ENCODE measurements around the gene ELAVL2.
"Not testable (repeated sequence)": the region's sequence is repeated elsewhere in the genome, so short reads cannot be mapped to it uniquely, and the experiment has no call there.

ELAVL2 gene

DNA sequence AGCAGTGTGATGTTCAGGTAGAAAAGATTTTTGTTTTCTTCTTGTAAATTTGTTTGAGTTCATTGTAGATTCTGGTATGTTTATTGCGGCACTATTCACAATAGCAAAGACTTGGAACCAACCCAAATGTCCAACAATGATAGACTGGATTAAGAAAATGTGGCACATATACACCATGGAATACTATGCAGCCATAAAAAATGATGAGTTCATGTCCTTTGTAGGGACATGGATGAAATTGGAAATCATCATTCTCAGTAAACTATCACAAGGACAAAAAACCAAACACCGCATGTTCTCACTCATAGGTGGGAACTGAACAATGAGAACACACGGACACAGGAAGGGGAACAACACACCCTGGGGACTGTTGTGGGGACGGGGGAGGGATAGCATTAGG lies 103.0 kb downstream of the ELAVL2 start:
- DNase-seq (ENCODE audit: low read depth in 2 of 2), result not testable (repeated sequence)

DNA sequence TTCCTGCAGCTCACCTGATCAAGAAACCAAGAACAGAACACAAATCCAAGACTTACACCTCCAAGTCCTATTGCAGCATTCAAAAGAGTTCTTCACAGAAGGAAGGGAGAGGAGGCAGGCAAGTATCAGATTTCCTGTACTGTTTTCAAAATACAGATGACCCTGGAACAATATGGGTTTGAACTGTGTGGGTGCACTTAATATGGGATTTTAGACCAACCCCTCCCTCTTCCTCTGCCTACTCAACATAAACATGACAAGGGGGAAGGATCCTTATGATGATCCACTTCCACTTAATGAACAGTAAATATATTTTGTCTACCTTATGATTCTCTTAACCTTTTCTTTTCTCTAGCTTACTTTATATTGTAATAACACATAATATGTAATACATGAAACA lies 104.6 kb downstream of the ELAVL2 start:
- DNase-seq (ENCODE audit: low read depth in 2 of 2), result no peak

DNA sequence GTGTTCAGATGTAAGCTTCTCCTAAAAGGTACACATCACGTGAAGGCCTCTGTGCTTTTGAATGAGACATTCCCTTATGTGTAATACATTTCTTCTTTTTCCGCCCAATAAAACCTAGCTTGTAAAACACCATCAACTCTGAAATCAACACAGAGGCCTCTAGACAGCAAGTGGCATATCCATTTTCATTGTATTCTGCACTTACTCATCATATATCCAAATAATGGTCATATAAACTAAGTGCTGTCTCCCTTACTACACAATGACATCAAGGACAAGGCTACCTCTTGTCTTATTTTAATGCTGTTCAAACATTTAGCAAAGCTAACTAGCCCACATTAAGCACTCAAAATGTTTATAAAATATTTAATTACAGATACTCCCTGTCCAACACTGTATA lies 108.5 kb downstream of the ELAVL2 start:
- no peak for DNase-seq (ENCODE audit: low read depth in 2 of 2)

DNA sequence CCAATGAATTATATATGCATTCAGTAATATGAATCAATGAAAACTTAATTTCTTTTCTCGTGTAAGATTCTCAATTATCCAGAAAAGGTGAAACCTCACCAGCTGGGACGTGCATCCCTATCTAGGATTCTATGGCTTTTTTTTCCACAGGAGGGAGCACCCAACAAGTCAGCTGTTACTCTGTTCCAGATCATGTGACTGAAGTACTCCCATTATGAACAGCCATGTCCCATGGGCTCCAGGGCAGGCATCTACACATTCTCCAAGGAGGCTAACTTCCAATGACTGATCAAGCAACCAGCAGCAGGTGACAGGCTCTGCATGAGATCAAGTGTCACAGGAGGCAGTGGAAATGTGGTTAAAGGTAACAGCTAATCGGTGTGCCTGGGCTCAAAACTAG lies 118.8 kb downstream of the ELAVL2 start:
- DNase-seq (ENCODE audit: low read depth in 2 of 2), result no peak

DNA sequence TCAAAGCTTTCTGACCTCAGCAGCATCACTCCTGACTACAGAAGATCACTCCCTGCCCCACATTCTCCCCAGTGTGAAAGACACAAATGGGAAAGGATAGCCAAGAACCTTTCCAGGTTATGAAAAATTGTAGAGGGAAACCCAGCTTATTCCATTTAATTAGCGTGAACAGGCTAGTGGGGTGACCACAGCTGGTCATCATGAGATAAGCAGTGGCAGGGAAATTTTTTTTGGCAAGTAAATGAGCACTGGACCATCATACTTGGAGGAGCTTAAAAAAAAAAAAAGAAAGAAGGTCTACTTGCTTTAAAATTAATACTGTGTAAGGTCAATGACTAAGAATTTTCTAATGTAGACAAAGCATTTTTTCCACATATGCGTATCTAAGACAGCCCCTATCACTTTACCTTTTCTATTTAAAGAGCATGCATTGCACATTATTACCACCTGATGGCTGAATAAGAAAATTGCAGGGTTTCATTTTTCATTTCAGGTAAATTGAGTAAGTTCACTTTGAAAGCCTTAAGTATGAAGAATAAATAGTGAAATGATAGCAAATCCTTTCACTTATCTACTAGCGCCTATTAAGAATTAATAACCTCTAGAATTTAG lies 123.6 kb downstream of the ELAVL2 start:
- no peak for DNase-seq (ENCODE audit: low read depth in 2 of 2)

DNA sequence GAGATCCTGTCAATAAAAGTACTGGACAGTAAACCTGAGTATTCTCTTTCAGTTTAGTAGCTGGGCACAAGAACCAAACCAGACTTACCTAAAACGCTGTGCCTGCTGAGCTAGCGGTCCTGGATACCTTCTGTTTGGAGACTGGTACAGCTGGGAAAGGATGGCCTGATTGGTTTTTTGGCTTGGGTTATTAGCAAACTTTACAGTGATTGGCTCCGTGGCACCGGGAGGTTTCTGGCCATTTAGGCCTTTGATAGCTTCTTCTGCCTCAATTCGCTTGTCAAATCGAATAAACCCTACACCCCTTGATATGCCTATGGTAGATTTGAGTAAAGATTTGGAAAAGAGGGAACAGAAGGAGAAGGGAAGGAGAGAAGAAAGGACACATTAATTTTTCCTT lies 124.7 kb downstream of the ELAVL2 start:
- no peak for DNase-seq (ENCODE audit: low read depth in 2 of 2)

DNA sequence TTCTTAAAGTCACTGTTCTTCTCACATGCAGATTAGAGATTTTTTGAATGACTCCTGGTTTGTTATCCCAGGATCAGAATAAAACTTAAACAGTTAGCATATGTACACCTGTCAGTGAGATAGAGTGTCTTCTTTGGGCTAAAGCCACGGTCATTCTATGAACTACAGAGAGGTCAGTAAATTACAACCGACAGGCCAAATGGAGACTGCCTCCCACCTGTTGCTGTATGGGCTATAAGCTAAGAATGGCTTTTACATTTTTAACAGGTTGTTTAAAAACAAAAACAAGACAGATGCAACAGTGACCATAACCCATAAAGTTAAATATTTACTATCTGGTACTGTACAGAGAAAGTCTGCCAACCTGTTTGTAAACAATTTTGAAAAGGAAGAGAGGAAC lies 125.7 kb downstream of the ELAVL2 start:
- DNase-seq (ENCODE audit: low read depth in 2 of 2), result no peak

DNA sequence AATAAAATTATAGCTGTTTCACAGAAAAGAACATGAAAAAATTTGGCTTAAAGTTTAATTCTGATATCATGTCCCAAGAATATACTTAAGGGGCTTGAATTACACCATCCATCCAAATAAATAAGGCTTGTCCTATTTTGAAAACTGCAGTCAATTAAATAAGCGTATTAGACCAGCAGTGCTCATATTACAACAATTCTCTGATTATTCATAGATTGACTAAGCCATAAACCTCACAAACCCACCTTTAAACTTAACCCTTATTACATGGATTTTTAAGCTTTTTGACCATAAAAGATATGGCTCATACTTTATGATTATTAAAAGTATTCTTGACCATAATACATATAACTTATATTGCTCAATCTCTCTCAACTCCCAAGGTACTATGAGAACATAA lies 127.9 kb downstream of the ELAVL2 start:
- DNase-seq (ENCODE audit: low read depth in 2 of 2), result no peak

DNA sequence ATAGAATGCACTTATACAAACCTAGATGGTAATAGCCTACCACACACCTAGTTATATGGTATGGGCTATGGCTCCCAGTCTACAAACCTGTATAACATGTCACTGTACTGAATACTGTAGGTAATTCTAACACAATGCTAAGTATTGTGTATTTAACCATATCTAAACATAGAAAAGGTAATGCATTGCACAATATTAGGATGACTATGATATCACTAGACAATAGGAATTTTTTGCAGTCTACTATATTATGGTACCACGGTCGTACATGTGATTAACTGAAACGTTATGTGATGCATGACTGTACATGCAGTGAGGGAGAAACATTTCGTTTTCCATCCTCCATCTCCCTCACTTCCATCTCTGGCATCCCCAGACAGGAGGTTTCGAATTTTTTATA lies 130.5 kb downstream of the ELAVL2 start:
- no peak for DNase-seq (ENCODE audit: low read depth in 2 of 2)

DNA sequence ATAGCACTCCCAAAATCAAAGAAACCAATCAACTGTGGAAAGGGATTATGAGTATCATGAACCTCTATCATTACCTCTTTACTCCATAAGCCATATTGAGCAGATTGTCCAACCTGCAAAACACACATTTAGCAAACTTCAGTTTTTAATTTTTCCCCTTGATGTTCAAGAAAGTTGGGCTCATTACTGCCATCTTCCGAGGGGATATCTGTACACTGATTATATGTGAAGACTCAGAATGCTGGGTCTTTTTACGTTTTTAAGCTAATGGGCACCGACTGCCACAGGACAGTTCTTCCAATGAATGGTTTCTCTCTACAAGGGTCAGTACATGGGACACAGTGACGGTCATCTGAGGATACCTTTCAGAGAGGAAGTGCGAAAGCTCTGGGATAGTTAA lies 132.7 kb downstream of the ELAVL2 start:
- no peak for DNase-seq (ENCODE audit: low read depth in 2 of 2)

DNA sequence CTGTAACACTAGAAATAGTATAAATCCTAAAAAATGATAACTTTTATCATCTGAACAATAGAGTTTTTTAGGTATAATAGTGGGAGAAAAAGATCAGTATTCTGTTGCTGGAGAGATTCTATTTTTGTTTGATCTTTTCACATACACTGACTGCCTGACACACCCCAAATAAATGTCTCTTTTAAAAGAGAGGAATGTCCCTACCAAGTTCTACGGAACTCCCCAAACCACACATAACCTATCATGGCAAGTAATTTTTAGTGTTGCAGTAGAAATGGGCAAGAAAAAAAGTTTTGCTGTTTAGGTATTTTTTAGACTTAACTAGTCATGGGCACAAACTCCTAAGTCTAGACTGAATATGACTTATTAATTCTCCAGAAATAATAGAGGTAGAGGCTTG lies 139.1 kb downstream of the ELAVL2 start:
- no peak for DNase-seq (ENCODE audit: low read depth in 2 of 2)

DNA sequence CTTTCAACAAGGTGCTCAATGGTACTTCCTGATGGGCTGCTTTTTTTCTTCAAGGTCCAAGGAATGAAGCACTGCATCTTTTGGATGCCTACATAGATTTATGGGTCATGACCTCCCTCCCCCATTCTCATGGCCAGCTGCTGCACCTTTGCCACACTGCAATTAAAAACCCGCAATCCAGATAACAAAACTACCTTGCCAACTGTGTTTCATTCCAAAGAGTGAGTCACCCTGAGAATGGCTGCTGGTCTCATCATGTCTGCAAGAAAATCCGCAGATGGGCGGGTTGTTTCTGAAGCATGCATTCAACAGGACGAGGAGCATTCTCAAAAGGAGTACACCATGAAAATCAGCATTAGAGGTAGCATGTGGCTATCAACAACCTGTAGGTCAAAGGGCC lies 139.8 kb downstream of the ELAVL2 start:
- no peak for DNase-seq (ENCODE audit: low read depth in 2 of 2)

DNA sequence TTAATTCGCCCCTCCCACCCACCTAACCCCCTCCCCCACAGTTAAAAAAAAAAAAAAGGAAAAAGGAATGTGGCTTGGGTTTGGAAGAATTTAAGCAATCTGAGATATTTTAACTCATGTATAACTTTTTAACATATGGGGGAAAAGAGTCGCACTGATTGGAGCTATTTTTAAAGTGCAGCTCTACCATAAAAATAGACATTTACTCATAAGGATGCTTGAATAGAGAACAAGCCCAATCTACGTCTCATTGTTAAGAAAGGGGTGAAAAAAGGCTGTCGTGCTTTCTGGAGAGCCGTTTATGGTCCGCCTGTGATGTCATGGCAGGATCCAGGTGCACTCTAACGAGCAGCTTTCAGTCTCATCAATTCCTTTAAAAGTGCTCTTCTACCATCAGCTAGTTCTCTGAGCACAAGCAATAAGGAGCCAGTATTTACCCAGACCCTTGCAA lies 142.4 kb downstream of the ELAVL2 start:
- no peak for DNase-seq (ENCODE audit: low read depth in 2 of 2)

DNA sequence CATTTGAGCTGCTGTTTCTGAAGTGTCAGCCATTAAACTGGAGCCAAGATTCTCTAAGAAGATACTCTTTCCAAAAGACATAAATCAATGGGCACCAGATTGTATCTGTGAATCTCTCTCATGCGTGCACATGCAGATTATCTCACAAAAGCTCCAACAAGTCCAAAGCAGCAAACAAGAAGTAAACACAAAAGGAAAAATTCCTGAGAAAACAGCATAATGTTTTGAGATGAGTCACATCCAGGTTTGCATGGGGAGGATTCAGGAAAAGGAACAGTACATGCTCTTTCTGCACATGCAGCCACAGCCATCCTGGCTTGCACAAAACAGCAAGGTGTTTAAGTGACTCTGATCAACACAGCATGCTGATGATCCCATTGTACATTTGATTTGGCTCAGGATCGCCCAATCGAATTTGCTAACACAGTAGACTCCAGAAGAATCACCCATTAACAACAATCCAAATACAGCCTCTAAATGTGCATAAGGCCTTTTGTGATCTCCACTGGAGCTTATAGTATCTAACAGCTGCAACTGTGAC lies 143.1 kb downstream of the ELAVL2 start:
- no peak for DNase-seq (ENCODE audit: low read depth in 2 of 2)

DNA sequence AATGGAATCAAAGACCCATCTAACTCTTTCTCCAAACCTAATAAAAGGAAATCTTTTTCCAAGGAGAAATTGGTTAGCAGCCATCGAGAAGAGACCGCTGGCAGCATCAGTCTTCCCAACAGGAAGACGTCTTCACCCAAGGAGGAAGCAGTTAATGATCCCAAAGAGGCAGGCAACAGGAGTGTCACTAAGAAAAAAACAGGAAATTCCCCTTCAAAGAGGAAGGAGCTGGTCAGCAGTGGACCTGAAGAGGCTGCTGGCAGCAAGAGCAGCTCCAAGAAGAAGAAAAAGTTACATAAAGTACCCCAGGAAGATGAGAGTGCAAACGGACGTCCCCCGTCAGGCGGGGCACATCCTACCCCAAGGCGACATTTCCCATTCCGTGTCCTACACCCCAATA lies 143.7 kb downstream of the ELAVL2 start:
- no peak for DNase-seq (ENCODE audit: low read depth in 2 of 2)

DNA sequence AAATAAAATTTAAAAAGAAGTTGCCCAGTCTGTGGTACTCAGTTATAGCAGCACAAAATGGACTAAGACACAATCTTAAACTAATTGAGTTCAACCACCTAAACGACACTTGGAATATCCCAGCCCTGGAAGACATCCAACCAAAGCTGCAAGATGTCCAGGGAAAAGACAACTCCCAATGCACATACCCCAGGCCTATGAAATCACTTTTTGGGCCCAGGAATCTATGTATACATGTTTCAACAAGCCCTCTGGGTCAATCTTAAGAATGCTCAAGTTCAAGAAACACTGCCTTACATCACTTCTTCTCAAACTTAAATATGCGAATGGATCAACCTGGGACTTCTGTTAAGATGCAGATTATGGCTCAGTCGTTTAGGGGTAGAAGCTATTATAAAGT lies 148.6 kb downstream of the ELAVL2 start:
- DNase-seq (ENCODE audit: low read depth in 2 of 2), result no peak

DNA sequence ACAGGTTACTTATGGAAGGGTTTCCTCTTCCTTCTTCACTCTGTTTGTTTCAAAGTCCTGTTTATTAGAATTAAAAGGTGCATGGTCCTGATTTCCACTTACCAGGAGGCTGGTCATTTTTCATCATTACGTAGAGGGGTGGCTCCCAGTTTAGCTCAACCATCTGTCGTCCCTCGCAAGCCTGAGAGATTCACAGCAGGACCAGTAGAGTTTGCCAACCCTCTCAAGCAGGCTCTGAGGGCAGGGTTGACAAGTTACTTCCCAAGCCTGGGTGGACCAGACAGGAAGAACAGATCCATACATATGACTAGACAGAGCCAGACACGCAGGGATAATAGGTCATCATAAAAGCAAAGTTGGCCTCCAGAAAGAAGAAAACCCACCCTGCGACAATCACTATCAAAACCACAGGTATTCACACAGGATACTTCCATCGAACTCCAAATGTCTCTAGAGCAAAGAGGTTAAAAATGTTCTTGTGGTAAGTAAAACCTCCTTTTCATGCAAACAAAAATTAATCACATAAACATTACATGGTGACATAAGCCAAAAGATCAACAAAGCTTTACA lies 151.9 kb downstream of the ELAVL2 start:
- no peak for DNase-seq (ENCODE audit: low read depth in 2 of 2)

DNA sequence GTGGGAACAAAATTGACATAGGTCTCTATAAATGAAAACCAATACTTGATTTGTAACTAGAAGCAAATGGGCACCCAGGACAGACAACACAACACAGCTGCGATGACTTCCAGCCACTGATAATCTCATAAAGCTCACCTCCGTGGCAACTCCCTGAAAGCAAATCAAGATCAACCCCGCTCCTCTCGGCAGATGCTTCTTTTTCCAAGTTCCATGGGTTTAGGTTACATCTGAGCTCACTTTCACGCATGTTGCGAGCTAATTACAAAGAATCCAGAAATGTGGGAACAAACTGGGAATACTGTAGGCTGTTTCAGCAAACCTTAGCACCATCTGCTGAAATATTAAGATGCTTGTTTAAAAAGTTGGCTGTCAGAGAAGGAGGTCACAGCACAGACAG lies 153.9 kb downstream of the ELAVL2 start:
- no peak for DNase-seq (ENCODE audit: low read depth in 2 of 2)

DNA sequence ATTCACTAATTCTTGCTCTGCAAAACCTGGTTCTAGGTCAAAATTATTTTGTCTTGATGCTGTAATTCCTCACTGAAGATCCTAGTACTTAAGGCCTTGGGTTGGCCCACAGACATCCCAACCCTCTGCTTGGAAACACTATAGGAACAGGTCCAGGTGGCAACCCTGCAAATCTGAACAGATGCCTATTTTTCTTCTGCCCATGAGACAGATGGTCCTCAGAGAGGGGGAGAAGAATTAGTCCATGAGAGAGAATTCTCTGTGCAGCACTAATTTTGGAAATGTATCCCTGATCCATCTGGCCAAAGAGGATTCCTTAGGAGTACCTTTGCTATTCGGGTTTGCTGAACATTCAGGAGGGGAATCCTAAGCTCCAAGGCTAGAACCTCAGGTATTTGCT lies 156.3 kb downstream of the ELAVL2 start:
- no peak for DNase-seq (ENCODE audit: low read depth in 2 of 2)

DNA sequence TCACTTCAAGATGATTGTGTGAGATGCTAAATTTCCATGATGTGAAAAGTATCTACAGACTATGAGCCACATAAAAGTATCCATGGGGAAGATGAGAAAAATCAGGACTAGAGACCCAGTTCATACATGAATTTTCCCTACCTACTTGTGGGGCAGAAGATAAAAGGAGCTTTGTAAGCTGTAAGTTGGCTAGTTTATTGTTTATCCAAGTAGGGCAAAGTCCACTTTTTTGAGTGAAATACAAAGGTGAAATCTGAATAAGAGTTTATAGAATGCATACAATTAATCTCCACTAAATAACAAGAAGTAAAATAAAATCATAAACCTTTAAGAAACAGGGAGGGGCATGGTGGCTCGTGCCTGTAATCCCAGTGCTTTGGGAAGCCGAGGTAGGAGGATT lies 160.4 kb downstream of the ELAVL2 start:
- DNase-seq (ENCODE audit: low read depth in 2 of 2), result no peak

DNA sequence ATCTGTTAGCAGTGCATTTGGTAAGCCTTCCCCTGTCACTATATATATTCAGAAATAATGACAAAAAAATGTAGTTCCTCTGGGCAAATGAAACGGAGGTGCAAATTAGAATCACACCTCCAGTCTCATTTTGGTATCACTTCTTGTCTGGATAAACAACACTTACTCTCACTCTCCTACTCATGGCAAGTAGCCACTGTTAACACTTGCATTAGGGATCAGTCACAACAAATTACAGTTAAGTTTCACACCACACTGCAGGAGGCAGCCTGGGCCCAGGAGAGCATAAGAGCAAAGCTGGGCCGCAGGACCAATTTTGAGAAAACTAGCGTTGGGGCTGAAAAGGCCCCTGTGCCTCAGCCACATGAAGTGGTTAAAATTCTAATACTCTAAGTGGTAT lies 161.0 kb downstream of the ELAVL2 start:
- no peak for DNase-seq (ENCODE audit: low read depth in 2 of 2)

DNA sequence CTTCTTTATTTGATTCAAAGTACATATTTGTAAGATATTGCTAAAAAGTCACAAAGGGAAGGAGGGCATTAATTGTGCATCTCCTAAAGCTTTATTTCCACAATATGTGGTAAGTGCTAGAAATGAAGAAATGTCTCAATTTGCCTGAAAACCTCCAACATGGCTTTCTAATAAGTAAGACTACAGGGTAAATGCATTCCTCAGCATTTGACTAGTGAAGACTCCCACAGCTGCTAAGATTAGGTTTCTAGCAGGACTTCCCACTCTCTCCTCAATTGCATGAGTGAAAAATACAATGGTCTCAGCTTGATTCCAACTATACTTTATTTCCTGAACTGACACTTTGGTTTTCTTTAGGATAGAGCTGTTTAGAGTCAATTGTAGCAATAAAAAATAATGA lies 162.1 kb downstream of the ELAVL2 start:
- DNase-seq (ENCODE audit: low read depth in 2 of 2), result no peak

DNA sequence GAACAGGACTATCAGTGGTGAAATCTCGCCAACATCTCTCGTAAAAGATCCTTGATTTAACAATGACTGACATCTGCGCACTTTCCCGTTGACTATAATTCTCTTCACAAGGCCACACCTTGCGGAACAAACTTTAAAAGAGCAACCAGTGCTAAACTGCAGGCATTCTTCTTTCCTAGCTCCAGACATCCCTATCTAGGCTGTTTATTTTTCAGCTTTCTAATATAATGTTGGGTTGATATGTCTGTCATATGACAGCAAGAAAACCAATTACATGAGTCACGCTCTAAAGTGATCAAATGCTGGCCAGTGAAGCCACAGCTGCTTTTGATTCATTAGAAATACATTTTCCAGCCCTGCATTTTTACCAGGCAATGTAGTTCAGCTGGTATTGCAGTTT lies 162.5 kb downstream of the ELAVL2 start:
- no peak for DNase-seq (ENCODE audit: low read depth in 2 of 2)

DNA sequence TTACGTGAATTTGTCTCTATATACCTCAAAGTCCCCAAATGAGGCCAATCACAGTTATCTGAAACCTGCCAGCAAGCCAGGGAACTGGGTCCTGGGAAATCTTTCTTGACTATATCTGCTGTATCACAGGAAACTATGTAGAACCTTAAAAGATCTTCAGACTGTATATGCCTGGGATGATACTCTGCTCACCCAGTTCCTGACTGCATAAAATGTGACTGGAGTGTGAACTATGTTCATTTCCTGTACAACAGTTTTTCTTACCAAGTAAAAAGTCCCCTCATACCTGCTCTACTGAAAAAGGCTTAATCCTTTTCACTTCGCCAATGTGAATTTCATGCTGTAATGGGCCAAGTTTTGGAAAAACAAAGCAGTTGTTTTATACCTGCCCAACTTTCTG lies 162.9 kb downstream of the ELAVL2 start:
- no peak for DNase-seq (ENCODE audit: low read depth in 2 of 2)
